HepG2 (cell line): ENCODE data around the gene OSBPL9. TPM values are rescaled to one million over a fixed set of nuclear protein-coding genes. Genes with fewer than 3 reads are reported as not detected.

ENCODE experiments used
- ARHGAP35 ChIP-seq: sonication (generic); formaldehyde crosslinking; IDR thresholded peaks from 2 replicates; pipeline ENCODE4 v1.9.0; 2022; ENCODE audit warnings: mild to moderate bottlenecking, inconsistent platforms, moderate library complexity, missing genetic modification reagents, borderline replicate concordance
- CBX5 ChIP-seq: sonication (generic); formaldehyde crosslinking; IDR thresholded peaks from 2 replicates; pipeline ENCODE4 v1.4.0; 2020; ENCODE audit warnings: missing genetic modification reagents, borderline replicate concordance
- CEBPG ChIP-seq: IDR thresholded peaks from 2 replicates; pipeline ENCODE4 v1.6.1; 2016
- HDAC1 ChIP-seq: sonication (generic); formaldehyde crosslinking; IDR thresholded peaks from 2 replicates; pipeline ENCODE4 v1.5.1; 2020; ENCODE audit warnings: mild to moderate bottlenecking, missing genetic modification reagents
- KLF13 ChIP-seq: sonication (generic); formaldehyde crosslinking; IDR thresholded peaks from 2 replicates; pipeline ENCODE4 v1.4.0; 2020; ENCODE audit warnings: mild to moderate bottlenecking, missing genetic modification reagents
- MYNN ChIP-seq: sonication (generic); formaldehyde crosslinking; IDR thresholded peaks from 2 replicates; pipeline ENCODE4 v1.4.0; 2020; ENCODE audit warnings: mild to moderate bottlenecking, low read depth, missing genetic modification reagents
- NR2F1 ChIP-seq, 2 experiments: fragments of 450-650 bp in 1 of 2; formaldehyde crosslinking in 1 of 2; IDR thresholded peaks; 2 replicates each; pipeline versions ENCODE4 v1.5.0 to v1.6.1; 2016 to 2020; ENCODE audit warnings: mild to moderate bottlenecking in 1 of 2, missing compliant biosample characterization in 1 of 2, missing genetic modification reagents in 1 of 2, moderate library complexity in 1 of 2
- PHF21A ChIP-seq: sonication (generic); formaldehyde crosslinking; IDR thresholded peaks from 2 replicates; pipeline ENCODE4 v1.5.0; 2020; ENCODE audit warnings: mild to moderate bottlenecking, missing genetic modification reagents
- ZIK1 ChIP-seq: sonication (generic); formaldehyde crosslinking; IDR thresholded peaks from 2 replicates; pipeline ENCODE4 v1.5.0; 2020; ENCODE audit warnings: mild to moderate bottlenecking, low read depth, missing genetic modification reagents, borderline replicate concordance
- ZNF281 ChIP-seq: sonication (generic); formaldehyde crosslinking; IDR thresholded peaks from 2 replicates; pipeline ENCODE4 v1.4.0; 2020; ENCODE audit warnings: missing genetic modification reagents, borderline replicate concordance
- ZNF343 ChIP-seq: sonication (generic); formaldehyde crosslinking; IDR thresholded peaks from 2 replicates; pipeline ENCODE4 v1.4.0; 2020; ENCODE audit warnings: mild to moderate bottlenecking, missing genetic modification reagents
- ZNF652 ChIP-seq: IDR thresholded peaks from 2 replicates; pipeline ENCODE4 v1.6.1; 2016; ENCODE audit warnings: low read depth, borderline replicate concordance
- ZSCAN20 ChIP-seq: sonication (generic); formaldehyde crosslinking; IDR thresholded peaks from 2 replicates; pipeline ENCODE4 v1.4.0; 2020; ENCODE audit warnings: missing genetic modification reagents, mild to moderate bottlenecking, borderline replicate concordance
- polyA plus RNA-seq, 8 experiments: library from polyadenylated mRNA; depleted of rRNA in 3 of 8; stranded (reverse) in 7 of 8; unstranded in 1 of 8; fragments of >200 nt; fragmentation: Illumina TruSeq in 4 of 8; extraction: Trizol in 4 of 8; gene quantifications; 2 replicates each; pipeline versions ENCODE4 v1.2.1 to v1.2.3, GENCODE V29; 2011 to 2016; ENCODE audit warnings: low read depth in 4 of 8, missing spikeins in 1 of 8, mixed read lengths in 1 of 8; ENCODE audit not compliant: insufficient read depth in 1 of 8
- total RNA-seq, 5 experiments: library from RNA; depleted of rRNA; stranded (reverse); fragments of >200 nt; fragmentation: Illumina TruSeq; extraction: Trizol; gene quantifications; 2 replicates each; pipeline ENCODE4 v1.2.3, GENCODE V29; 2016; ENCODE audit warnings: low read depth in 1 of 5
- TF ChIP-seq, protein P1 (sequence below): sonication (generic); formaldehyde crosslinking; IDR thresholded peaks from 2 replicates; pipeline ENCODE4 v1.9.0; 2022; ENCODE audit warnings: missing genetic modification reagents, mild to moderate bottlenecking, borderline replicate concordance
- TF ChIP-seq, protein P2 (sequence below): sonication (generic); formaldehyde crosslinking; IDR thresholded peaks from 2 replicates; pipeline ENCODE4 v1.5.0; 2020; ENCODE audit warnings: mild to moderate bottlenecking, missing genetic modification reagents, borderline replicate concordance
- TF ChIP-seq, protein P3 (sequence below): sonication (generic); formaldehyde crosslinking; IDR thresholded peaks from 2 replicates; pipeline ENCODE4 v1.4.0; 2020; ENCODE audit warnings: missing genetic modification reagents, mild to moderate bottlenecking, borderline replicate concordance
- TF ChIP-seq, protein P4 (sequence below): sonication (generic); formaldehyde crosslinking; IDR thresholded peaks from 2 replicates; pipeline ENCODE4 v1.4.0; 2020; ENCODE audit warnings: mild to moderate bottlenecking, low read depth, missing genetic modification reagents
- TF ChIP-seq, protein P5 (sequence below): sonication (generic); formaldehyde crosslinking; IDR thresholded peaks from 2 replicates; pipeline ENCODE4 v1.4.0; 2020; ENCODE audit warnings: mild to moderate bottlenecking, missing genetic modification reagents, borderline replicate concordance

Gene OSBPL9
- total and polyA plus RNA-seq, 2 of the 13 experiments (the other 11 are each of a cell fraction or from before 2014, with no cell fraction given), result 83.6 to 142 TPM

DNA sequence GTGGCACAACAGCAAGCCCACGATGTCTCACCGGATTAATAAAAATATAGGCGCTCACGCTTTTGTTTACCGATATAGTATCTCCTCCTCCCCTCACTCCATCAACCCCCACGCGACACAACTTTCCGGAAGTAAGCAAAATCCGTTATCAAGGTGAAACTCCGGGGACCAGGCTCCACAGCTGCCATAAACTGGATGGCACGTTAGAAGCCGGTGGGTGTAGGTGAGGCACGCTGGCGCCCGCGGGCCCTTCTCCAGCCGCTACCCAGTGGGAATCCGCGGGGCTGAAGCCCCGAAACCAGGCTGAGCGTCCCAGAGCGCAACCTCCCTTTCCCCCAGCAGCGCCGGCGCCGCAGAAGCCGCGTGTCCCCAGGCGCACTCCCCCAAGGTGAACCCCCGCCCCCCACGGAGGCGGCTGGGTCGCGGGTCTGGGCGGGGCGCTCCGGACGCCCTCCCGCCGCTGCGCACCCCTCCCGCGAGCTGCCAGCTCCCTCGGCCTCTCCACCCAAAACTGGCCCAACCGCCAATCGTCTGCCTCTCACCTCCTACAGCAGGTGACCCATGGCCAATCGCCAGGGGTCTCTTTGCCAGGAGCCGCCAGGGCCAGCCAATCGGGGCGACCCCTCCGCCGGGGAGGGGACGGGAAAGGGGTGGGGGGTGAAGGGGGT lies 112.4 kb downstream of the OSBPL9 start (continued):
- TF ChIP-seq, protein P1, sequence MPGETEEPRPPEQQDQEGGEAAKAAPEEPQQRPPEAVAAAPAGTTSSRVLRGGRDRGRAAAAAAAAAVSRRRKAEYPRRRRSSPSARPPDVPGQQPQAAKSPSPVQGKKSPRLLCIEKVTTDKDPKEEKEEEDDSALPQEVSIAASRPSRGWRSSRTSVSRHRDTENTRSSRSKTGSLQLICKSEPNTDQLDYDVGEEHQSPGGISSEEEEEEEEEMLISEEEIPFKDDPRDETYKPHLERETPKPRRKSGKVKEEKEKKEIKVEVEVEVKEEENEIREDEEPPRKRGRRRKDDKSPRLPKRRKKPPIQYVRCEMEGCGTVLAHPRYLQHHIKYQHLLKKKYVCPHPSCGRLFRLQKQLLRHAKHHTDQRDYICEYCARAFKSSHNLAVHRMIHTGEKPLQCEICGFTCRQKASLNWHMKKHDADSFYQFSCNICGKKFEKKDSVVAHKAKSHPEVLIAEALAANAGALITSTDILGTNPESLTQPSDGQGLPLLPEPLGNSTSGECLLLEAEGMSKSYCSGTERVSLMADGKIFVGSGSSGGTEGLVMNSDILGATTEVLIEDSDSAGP (CRISPR knock-in tag), result peak; percentile 61; the same call in 1 of the 2 replicates
- no peak for TF ChIP-seq ZNF652 (CRISPR knock-in tag)
- TF ChIP-seq, protein P2, sequence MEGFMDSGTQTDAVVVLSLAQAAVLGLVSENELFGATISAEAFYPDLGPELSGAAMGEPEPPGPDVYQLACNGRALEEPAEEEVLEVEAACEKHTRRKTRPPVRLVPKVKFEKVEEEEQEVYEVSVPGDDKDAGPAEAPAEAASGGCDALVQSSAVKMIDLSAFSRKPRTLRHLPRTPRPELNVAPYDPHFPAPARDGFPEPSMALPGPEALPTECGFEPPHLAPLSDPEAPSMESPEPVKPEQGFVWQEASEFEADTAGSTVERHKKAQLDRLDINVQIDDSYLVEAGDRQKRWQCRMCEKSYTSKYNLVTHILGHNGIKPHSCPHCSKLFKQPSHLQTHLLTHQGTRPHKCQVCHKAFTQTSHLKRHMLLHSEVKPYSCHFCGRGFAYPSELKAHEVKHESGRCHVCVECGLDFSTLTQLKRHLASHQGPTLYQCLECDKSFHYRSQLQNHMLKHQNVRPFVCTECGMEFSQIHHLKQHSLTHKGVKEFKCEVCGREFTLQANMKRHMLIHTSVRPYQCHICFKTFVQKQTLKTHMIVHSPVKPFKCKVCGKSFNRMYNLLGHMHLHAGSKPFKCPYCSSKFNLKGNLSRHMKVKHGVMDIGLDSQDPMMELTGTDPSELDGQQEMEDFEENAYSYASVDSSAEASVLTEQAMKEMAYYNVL (CRISPR knock-in tag), result no peak
- TF ChIP-seq, protein P3, sequence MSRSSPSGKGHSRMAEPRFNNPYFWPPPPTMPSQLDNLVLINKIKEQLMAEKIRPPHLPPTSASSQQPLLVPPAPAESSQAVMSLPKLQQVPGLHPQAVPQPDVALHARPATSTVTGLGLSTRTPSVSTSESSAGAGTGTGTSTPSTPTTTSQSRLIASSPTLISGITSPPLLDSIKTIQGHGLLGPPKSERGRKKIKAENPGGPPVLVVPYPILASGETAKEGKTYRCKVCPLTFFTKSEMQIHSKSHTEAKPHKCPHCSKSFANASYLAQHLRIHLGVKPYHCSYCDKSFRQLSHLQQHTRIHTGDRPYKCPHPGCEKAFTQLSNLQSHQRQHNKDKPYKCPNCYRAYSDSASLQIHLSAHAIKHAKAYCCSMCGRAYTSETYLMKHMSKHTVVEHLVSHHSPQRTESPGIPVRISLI (CRISPR knock-in tag), result no peak
- TF ChIP-seq ARHGAP35 (CRISPR knock-in tag), result 0 out of 2 replicates have a peak, but pooled peaks have one; percentile 42
- TF ChIP-seq MYNN (CRISPR knock-in tag), result no peak
- no peak; the same call in 1 of the 2 replicates for TF ChIP-seq ZSCAN20 (CRISPR knock-in tag)
- TF ChIP-seq ZNF343 (CRISPR knock-in tag), result no peak
- TF ChIP-seq ZNF281 (CRISPR knock-in tag), result peak; percentile 74
- TF ChIP-seq PHF21A (CRISPR knock-in tag), result peak; percentile 78
- no peak for TF ChIP-seq ZIK1
- TF ChIP-seq, protein P4, sequence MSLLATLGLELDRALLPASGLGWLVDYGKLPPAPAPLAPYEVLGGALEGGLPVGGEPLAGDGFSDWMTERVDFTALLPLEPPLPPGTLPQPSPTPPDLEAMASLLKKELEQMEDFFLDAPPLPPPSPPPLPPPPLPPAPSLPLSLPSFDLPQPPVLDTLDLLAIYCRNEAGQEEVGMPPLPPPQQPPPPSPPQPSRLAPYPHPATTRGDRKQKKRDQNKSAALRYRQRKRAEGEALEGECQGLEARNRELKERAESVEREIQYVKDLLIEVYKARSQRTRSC (CRISPR knock-in tag), result no peak
- TF ChIP-seq NR2F1 (CRISPR knock-in tag; IDR thresholded peaks at IDR 0.05), result no peak
- peak; percentile 67; the same call in 1 of the 2 replicates for TF ChIP-seq HDAC1 (CRISPR knock-in tag)
- TF ChIP-seq KLF13 (CRISPR knock-in tag), result no peak
- TF ChIP-seq, protein P5, sequence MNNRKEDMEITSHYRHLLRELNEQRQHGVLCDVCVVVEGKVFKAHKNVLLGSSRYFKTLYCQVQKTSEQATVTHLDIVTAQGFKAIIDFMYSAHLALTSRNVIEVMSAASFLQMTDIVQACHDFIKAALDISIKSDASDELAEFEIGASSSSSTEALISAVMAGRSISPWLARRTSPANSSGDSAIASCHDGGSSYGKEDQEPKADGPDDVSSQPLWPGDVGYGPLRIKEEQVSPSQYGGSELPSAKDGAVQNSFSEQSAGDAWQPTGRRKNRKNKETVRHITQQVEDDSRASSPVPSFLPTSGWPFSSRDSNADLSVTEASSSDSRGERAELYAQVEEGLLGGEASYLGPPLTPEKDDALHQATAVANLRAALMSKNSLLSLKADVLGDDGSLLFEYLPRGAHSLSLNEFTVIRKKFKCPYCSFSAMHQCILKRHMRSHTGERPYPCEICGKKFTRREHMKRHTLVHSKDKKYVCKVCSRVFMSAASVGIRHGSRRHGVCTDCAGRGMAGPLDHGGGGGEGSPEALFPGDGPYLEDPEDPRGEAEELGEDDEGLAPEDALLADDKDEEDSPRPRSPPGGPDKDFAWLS (CRISPR knock-in tag), result 0 out of 2 replicates have a peak, but pooled peaks have one; percentile 22
- TF ChIP-seq CBX5 (CRISPR knock-in tag), result no peak
- 0 out of 2 replicates have a peak, but pooled peaks have one; percentile 3 for TF ChIP-seq CEBPG (CRISPR knock-in tag)
